Ishikawa (cell line): Measurements from ENCODE around the gene PYM1.

Experiments used
- CEBPB ChIP-seq: IDR thresholded peaks from 2 replicates; pipeline ENCODE4 v1.6.1; 2012
- CREB1 ChIP-seq: IDR thresholded peaks from 2 replicates; pipeline ENCODE4 v1.6.1; 2012; ENCODE audit warnings: low read depth
- EGR1 ChIP-seq: IDR thresholded peaks from 2 replicates; pipeline ENCODE4 v1.6.1; 2012
- EP300 ChIP-seq: IDR thresholded peaks from 2 replicates; pipeline ENCODE4 v1.6.1; 2012; ENCODE audit warnings: borderline replicate concordance
- FOXM1 ChIP-seq: IDR thresholded peaks from 2 replicates; pipeline ENCODE4 v1.6.1; 2012; ENCODE audit warnings: low read depth, borderline replicate concordance
- MAX ChIP-seq: IDR thresholded peaks from 2 replicates; pipeline ENCODE4 v1.6.1; 2012
- NFIC ChIP-seq: IDR thresholded peaks from 2 replicates; pipeline ENCODE4 v1.6.1; 2012
- RAD21 ChIP-seq: IDR thresholded peaks from 2 replicates; pipeline ENCODE4 v1.6.1; 2012; ENCODE audit warnings: low read depth
- REST ChIP-seq: IDR thresholded peaks from 2 replicates; pipeline ENCODE4 v1.6.1; 2012; ENCODE audit warnings: low read depth, mild to moderate bottlenecking
- TAF1 ChIP-seq: IDR thresholded peaks from 2 replicates; pipeline ENCODE4 v1.6.1; 2012; ENCODE audit warnings: low read depth, mild to moderate bottlenecking
- TCF12 ChIP-seq: IDR thresholded peaks from 2 replicates; pipeline ENCODE4 v1.6.1; 2012; ENCODE audit warnings: low read depth
- TEAD4 ChIP-seq: IDR thresholded peaks from 2 replicates; pipeline ENCODE4 v1.6.1; 2012
- USF1 ChIP-seq: IDR thresholded peaks from 2 replicates; pipeline ENCODE4 v1.6.1; 2012
- YY1 ChIP-seq: IDR thresholded peaks from 2 replicates; pipeline ENCODE4 v1.6.1; 2012; ENCODE audit warnings: low read depth
- ZBTB7A ChIP-seq: IDR thresholded peaks from 2 replicates; pipeline ENCODE4 v1.6.1; 2012; ENCODE audit warnings: low read depth

PYM1 gene

GRCh38 chr12:55931780-55932550 lies 4.3 kb upstream of the PYM1 start:
- no peak for TF ChIP-seq CREB1
- TF ChIP-seq EGR1 = 0 out of 2 replicates have a peak, but pooled peaks have one; percentile 10
- no peak for TF ChIP-seq TCF12
- TF ChIP-seq ZBTB7A = peak; percentile 78
- TF ChIP-seq USF1 = no peak
- peak; percentile 37; the same call in 1 of the 2 replicates for TF ChIP-seq TAF1

- TF ChIP-seq TAF1 (no peak), CEBPB (no peak), EP300 (no peak), TEAD4 (no peak), TCF12 (no peak), USF1 (no peak), YY1 (no peak), FOXM1 (no peak), MAX (no peak), CREB1 (no peak), ZBTB7A (no peak), RAD21 (no peak)
These were observed 3.7 kb upstream of the PYM1 start for GRCh38 chr12:55931317-55931779.

- no peak for TF ChIP-seq ZBTB7A
- TF ChIP-seq TAF1 = no peak
- peak; percentile 64 for TF ChIP-seq RAD21
- 0 out of 2 replicates have a peak, but pooled peaks have one; percentile 5 for TF ChIP-seq MAX
- TF ChIP-seq CEBPB = no peak
- TF ChIP-seq EGR1 = no peak
- no peak for TF ChIP-seq USF1
- TF ChIP-seq YY1 = no peak
These were observed 3.1 kb upstream of the PYM1 start, which contains the start of gene DGKA for GRCh38 chr12:55930771-55931316. DGKA (plus strand) TSS chr12:55931162; CDS start chr12:55936504, 5,342 bp downstream.

- TF ChIP-seq FOXM1 (no peak), YY1 (no peak), ZBTB7A (no peak), TCF12 (no peak), TEAD4 (no peak), EP300 (no peak), NFIC (no peak), CREB1 (no peak), CEBPB (no peak), REST (no peak)
These were observed 1.7 kb upstream of the PYM1 start for GRCh38 chr12:55929306-55929791.

- TF ChIP-seq NFIC = no peak
- peak; percentile 97 for TF ChIP-seq YY1
- TF ChIP-seq CEBPB = no peak
- no peak for TF ChIP-seq USF1
- peak; percentile 100 for TF ChIP-seq ZBTB7A
- no peak for TF ChIP-seq FOXM1
- TF ChIP-seq MAX = peak; percentile 73
- peak; percentile 39; the same call in 1 of the 2 replicates for TF ChIP-seq EGR1
- peak; percentile 26; the same call in 1 of the 2 replicates for TF ChIP-seq RAD21
- TF ChIP-seq TCF12 = no peak; the same call in 1 of the 2 replicates
- TF ChIP-seq TAF1 = peak; percentile 84; the same call in 1 of the 2 replicates
- TF ChIP-seq TEAD4 = no peak
These were observed 731 bp downstream of the PYM1 start for GRCh38 chr12:55926738-55927587.
